Femur (tissue), 1 donor: ENCODE data around the gene JUNB.
"Not testable (repeated sequence)": the region's sequence is repeated elsewhere in the genome, so short reads cannot be mapped to it uniquely, and the experiment has no call there.

Experiments
- DNase-seq: peaks from one replicate; pipeline ENCODE4 v3.0.0-alpha.2; 2017

The JUNB gene

DNA sequence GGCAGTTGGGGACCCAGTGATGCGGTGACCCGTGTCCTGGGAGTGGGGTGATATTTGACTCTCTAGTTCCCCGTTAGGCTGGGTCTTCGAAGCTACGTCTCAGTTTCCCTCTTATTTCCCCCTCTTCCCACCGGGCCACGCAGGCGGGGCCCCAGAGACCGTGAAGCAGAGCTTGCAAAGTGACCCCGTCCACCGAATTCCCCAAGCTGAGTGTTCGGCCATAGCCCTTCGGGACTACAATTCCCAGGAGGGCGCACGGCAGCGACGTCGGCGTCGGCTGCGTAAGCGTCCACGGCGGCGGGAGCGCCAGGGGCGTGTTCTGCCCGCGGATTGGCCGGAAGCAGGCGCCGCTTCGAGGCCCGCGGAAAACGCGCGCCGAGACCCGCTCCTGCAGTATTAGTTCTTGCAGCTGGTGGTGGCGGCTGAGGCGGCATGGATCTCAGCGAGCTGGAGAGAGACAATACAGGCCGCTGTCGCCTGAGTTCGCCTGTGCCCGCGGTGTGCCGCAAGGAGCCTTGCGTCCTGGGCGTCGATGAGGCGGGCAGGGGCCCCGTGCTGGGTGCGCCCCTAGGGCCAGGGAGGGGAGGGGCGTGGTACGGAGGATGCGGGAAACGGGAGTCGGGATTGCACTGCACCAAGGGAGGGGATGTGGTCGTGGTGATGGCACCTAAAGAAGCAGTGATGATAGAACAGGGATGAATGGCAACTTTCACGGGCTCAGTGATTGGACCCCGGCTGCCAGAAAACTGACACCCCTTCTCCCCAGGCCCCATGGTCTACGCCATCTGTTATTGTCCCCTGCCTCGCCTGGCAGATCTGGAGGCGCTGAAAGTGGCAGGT, 15.2 kb downstream of the JUNB start, which contains the start of gene RNASEH2A:
Gene RNASEH2A, plus strand, starts transcription at position 343 of the 840 bp plus-strand sequence. Its CDS starts 90 bp downstream, at position 433.
- peak; percentile 94 for DNase-seq

DNA sequence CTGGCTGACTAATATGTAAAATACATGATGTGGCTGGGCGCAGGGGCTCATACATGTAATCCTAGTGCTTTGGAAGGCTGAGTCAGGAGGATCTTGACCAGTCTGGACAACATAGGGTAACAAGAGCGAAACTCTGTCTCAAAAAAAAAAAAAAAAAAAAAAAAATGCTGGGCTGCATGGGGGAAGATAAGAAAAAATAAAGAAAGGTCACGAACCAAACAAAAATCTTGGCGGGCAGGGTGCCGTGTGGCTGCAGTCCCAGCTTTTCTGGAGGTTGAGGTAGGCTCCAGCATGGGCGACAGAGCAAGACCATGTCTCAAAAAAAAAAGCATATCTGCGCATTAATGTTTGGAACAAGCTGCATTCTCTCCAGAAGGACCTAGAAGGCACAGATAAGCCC, 23.8 kb downstream of the JUNB start:
- no peak for DNase-seq

DNA sequence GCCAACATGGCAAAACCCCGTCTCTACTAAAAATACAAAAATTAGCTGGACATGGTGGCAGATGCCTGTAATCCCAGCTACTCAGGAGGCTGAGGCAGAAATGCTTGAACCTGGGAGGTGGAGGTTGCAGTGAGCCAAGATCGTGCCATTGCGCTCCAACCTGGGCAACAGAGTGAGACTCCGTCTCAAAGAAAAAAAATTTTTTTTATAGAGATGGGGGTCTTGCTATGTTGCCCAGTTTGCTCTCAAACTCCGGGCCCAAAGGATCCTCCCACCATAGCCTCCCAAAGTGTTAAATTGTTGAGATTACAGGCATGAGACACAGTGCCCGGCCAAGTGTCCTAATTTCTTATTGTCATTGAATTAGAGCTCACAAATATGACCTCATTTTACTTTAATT, 25.9 kb downstream of the JUNB start:
- not testable (repeated sequence) for DNase-seq

DNA sequence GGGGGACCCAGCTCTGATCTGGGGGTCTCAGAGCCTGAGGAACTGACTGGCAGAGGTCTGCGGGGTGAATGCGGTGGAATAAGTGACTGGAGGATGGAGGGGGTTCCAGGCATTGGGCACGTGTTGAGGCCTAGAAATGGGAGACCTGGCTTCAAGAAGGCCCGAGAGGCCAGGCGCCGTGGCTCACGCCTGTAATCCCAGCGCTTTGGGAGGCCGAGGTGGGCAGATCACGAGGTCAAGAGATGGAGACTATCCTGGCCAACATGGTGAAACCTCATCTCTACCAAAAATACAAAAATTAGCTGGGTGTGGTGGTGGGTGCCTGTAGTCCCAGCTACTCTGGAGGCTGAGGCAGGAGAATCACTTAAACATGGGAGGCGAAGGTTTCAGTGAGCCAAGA, 26.5 kb downstream of the JUNB start:
- DNase-seq: not testable (repeated sequence)

DNA sequence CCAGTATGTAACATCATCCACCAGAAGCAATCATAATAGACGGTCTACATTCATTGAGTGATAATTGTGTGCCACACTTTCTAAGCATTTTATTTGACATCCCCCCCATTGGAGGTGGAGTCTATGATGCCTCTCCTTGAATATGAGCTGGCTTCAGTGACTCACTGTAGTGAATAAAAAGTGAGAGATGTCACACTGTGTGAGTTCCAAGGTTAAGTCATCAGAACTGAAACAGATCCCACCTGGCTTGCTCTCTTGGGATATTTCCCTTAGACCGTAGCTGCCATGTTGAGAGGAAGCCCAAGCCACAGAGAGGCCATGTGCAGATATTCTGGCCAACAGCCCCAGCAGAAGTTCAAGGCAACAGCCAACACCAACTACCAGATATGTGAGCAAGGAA, 30.5 kb downstream of the JUNB start:
- no peak for DNase-seq

DNA sequence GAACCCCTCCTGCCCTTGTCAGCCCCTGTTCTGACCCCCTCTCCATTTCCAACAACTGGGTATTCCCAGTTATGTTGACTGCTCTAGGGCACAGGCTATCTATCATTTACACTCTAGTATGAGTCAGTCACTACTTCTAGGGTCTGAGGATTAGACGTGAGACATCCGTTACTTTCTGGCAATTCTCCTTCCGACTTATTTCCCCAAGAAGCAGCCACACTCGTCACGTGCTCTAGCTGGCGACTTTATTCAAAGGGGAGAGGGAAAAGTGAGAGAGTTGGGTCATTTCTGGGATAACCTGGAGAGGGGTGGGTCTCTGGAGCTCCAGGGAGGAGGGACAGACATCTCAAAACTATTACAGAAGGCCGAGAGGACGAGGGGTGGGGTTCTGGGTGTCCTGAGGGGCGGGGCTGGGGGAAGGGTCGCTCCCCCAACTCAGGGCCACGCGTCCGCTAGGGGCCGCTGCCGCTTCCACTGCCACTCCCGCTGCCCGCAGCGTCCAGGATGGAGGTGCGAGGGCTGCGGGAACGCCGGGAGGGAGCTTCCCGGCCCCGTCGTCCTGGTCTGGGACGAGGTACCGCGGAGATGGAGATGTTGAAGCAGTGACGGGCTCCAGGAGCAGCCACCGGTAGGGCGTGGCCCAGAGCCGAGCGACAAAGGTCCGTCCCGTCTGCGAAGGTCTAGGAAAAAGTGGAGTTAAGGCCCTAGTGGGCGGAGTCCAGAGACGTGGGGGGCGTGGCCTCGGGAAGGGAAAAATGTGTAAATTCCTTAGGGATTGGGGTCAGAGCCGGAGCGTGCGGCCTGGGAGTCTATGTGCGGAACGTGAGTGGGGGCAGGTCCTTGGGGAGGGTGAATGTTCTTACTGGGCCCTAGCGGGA, 34.2 kb downstream of the JUNB start:
- DNase-seq: no peak

DNA sequence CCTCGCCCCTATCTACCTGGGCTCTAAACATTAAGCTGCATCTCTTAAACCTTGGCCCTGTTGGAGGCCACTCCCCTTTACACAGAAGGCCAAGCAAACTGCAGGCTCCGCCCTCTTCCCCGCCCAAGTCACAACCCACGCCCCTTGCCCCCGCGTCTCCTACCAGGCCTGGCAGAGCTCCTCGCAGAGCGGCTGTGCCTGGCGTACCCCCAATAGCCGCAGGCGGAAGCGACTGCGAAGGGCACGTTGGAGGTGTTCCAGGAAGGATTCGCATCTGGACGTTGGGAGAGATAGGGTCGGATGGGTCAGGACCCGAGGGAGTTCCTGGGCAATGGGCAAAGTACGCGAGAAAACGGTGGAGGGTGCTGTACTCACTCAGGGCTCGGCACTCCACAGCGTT, 37.2 kb downstream of the JUNB start:
- no peak for DNase-seq

DNA sequence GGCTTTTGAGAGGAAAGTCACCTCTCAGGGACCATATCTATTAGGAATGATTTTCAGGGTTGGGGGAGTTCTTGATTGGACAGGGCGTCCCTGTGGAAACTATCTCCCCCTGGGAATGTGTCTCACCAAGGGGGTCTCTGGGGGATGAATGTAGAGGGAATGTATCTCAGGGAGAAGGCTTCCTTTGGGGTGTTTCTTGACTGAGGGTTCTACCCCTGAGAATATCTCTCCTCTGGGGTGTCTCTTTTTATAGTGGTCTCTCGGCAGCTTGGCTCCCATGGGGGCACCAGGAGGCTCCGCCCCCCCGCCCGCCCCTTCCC, 42.1 kb downstream of the JUNB start:
- no peak for DNase-seq

DNA sequence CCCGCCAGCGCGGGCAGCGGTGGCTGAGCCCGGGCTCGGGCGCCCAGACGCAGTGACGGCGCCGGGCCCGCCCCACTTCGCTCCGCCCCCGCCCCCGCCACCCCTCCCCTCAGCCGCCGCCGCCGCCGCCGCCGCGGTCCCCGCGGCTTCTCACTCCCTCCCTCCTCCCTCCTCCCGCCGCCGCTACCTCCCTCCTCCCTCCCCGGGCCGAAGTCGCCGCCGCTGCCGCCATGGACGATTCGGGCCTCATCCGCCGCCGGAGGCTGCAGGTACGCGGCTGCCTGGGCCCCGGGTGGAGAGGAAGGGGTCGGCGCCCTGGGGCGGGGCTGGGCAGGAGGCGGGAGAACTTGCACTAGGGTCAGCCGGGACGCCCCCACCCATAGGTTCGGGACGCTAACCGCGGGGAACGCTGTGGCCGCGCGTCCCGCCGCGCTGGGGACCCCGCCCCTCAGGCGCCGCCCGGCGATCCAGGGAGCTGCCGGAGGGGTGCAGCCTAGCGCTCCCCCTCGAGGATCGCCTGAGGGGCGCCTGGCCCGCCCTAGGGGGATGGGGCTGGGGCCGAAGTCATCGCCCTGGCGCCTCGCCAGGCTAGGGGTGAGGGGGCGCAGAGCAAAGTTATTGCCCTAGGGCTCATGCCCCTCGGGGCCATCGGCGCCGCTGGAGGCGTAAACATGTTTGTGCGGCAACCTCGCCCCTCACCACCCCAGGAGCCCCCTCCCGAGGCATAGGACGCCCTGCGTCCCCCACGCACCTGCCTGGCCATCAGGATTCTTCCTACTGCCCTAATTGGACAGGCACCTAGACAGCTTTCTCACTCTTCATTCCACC, 42.7 kb downstream of the JUNB start:
- no peak for DNase-seq

DNA sequence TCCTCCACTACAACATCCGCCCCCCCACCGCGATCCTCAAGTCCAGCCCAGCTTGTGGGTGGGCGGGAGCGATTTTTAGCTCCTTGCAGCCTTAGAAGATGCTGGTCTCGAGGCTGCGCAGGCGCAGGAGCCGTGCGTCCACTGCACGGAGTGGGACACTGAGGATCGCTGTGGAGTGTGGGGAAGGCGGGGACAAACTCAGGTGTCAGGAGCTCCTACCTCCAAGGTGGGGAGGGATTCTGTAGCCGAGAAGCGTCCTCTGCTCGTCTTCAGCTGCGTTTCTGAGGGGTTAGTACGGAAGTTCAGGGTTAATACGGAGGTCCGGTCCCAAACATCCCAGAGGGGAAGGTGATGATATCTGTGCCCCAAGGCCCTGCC, 43.3 kb downstream of the JUNB start, which contains the start of gene RTBDN:
Gene RTBDN, minus strand, starts transcription at position 14 of the 378 bp plus-strand sequence. CDS start 4,600 bp downstream, outside the sequence.
- DNase-seq: no peak

DNA sequence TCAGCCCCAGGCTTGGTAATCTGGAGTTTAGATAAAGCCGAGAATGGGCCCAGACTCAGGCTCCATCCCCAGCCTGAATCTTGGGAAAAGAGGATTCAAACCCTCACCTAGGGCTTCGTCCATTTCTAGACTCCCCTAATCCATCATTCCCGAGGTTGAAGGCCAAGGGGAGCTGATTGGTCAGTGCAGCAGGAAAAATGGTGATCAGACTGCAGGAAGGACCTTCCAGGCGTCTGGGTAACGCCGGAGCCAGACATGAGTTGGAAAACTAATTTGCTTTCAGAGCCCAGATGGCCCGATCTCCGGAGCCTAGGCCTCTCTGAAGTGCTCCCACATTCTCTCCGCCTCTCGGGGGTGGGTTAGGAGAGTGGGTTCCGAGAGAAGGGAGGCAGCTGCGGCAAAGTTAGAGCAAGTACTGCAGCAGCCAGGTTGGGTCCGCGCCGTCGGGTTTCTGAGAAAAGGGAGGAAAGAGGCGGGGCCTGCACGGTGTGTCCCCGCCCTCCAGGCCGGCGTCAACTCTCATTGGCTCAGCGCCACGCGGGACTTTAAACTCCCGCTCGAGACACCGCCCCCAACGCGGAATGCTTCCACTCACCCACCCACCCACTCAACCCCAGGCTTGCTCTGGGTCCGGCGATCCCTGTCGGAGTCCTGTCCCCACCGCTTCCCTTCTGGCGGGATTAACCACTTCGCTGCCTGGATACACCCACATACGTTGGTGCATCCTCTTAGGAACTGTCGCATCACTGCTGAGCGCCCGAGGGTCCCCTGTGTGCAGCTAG, 43.9 kb downstream of the JUNB start:
- DNase-seq: peak; percentile 46

DNA sequence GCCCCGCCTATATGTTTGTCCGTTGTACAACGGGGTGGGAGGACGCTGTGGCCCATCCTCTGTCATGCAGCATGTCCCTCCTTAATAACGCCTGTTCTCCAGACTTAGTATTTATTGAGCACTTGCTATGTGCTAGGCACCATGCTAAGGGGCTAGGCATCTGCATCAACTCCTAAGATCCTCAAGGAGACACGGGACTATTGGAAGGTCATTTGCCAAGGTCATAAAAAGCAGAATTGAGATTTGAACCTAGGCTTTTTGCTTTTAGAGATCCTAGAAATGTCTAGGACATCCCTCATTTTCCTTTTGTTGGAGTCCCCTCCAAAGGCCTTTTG, 45.2 kb downstream of the JUNB start:
- no peak for DNase-seq

DNA sequence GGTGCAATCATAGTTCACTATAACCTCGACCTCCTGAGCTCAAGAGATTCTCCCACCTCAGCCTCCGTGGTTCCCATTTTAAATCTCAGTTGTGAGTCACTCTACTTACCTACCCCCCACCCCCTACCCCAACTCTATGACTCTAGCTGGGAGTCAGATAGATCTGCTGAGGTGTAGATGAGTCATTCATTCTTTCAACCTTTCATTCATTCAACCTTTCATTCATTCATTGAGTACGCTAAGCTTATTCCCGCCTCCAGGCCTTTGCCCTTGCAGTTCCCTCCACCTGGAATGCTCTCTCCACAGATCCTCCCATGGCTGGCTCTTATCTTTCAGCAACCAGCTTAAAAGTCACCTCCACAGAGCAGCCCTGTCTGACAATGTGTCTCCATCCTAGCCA, 45.9 kb downstream of the JUNB start:
- no peak for DNase-seq

DNA sequence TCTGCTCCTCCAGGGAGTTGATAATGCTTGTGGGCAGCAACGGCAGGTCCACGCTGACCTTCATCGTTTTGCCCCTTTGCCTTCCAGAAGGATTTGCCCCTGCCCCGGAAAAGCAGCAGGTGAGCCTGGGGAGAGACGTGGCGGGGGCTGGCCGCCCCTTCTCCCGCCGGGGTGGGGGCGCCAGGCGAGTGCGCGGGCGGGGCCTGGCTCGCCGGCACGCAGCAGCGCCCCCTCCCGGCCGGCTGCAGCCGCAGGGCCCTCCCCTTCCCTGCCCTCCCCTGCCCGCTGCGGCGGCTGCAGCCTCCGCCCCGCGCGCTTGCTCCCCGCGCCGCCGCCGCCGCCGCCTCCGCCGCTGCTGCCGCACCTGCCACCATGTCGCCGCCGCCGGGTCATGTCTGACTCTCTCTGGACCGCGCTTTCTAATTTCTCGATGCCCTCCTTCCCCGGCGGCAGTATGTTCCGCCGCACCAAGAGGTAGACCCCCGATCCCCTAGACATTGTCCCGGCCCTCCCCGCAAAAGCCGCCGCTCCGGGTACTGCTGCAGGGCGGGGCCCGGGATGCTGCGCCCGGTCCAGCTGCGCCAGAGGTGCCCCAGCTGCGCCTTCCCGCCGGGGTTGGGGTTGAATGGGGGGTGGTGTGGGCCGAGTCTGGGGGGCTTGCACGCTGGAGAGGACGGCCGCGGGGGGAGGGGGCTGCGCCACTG, 47.0 kb downstream of the JUNB start, which contains the start of gene MAST1:
Gene MAST1, plus strand, starts transcription at position 334 of the 704 bp plus-strand sequence. Its CDS starts 58 bp downstream, at position 392.
- DNase-seq: no peak

DNA sequence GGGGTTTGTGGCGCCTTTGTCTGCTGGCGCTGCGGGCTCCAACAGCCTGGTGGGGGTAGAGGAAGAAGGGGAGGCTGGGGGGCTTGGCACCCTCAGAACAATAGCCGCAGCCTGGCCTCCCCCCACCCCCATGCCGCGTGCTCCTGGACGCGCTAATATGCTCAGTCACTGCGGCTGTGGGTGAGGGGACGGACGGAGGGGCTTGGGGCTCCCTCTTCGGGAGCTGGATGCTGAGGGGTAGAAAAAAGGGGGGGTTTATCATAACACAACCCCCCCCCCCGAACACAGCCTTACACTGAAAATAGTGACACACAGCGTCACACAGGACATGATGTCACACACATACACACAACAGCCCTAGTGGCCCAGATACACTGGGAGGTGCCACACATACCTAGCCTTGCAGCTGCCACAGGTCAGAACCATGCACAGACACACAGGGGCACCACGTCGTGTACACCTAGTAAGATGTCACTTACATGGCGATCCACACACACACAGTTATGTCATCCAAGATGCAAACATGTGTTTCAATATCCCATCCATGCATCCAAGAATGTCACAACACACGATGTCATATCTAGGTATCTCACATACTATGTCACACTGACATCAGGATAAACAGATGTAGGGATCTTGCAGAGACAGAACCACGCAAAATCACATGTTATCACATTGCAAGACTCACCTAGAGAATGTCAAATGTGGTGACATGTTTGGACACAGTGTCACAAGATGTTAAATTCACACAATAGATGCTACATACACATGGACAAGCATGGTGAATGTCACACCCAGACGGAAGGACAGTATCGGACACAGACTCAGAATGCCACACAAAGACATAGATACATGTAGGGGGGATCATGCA, 47.8 kb downstream of the JUNB start:
- no peak for DNase-seq

DNA sequence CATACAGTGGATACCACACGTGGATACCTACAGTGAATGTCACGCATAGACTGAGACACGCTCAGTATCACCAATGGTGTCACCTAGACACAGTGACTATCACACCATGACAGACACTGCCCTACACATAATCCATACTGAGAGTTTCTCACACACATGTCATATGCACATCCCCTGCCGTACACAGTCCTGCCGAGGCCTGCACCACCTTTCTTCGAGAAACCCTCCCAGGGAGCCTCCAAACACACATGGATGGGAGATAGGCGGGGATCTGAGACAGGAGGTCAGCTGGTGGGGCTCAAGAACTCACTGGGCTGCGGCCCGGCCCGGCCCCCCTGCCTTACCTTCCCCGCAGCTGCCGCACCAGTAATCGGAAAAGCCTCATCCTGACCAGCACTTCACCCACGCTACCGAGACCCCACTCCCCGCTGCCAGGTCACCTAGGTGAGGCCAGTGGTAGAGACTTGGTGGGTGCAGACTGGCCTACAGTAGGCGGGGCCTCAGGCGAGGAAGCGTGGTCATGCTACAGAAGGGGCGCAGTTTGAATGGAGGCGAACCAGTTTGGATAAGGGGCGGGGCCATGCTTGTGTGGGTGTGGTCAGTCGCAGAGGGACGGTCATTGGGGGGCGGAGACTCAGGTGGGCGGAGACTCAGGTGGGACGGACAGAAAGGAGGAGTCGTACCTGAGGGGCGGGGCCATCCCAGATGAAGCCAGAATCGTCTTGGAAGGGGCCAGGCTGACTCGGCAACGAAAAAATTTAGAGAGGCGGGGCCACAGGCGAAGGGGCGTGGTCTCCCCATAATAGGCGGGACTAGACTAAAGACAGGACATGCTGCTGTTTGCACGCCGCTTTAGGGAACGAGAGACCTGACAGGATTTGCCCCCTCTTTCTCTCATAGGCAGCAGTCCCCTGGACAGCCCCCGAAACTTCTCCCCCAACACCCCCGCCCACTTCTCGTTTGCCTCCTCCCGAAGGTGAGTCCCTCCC, 49.1 kb downstream of the JUNB start:
- peak; percentile 56 for DNase-seq

DNA sequence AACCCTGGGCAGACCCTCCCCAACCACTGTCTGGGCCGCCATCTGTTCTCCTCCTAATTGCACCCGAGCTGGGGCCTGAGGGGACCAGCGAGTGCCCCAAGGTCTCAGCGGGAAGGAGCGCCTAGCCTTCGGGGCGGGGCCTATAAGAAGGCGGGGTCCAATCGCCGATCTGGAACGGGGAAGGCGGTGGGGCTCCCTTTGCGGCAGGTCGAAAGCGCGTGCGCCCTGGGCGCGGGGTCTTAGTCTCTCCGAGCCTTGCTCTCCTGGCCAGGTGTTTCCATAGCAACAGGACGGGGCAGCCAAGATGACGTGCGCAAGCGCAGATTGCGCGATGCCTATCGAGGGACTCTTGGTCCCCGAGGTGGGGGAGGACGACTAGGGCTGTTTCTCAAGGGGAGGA, 49.8 kb downstream of the JUNB start:
- no peak for DNase-seq

DNA sequence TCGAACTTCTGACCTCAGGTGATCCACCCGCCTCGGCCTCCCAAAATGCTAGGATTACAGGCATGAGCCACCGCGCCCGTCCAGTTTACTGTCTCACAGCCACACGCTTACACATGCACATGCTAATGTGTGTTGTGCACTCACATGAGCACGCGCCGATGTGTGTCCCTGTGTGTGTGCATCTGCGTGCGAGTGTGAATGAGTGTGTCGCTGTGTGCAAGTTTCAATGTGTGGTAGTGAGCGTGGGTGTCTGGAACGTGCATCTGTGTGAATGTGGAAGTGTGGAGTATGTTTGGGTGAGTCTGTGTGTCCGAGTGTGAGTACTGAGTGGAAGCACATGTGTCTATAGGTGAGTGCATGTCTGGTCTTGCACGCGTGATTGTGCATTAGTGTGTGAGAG, 51.2 kb downstream of the JUNB start:
- DNase-seq: no peak
